Gastroesophageal sphincter (tissue), 3 donors: ENCODE data around the gene PARP8.

Experiments used
- CTCF ChIP-seq, 4 experiments: fragments of 200-600 bp in 2 of 4; fragments of 450-650 bp in 2 of 4; sonication (generic) in 1 of 4; IDR thresholded peaks; one replicate each; pipeline ENCODE4 v1.5.1; 2017 to 2019; ENCODE audit warnings: antibody characterized with exemption in 4 of 4, mild to moderate bottlenecking in 2 of 4, moderate library complexity in 2 of 4
- EP300 ChIP-seq: sonication (generic); formaldehyde crosslinking; IDR thresholded peaks from one replicate; pipeline ENCODE4 v1.6.1; 2017; ENCODE audit warnings: antibody characterized with exemption, mild to moderate bottlenecking
- POLR2A ChIP-seq, 2 donors: fragments of 450-650 bp; IDR thresholded peaks; one replicate each; pipeline ENCODE4 v1.6.1; 2017; ENCODE audit warnings: antibody characterized with exemption in 2 of 2, mild to moderate bottlenecking in 2 of 2, moderate library complexity in 1 of 2
- POLR2AphosphoS5 ChIP-seq: sonication (generic); formaldehyde crosslinking; IDR thresholded peaks from one replicate; pipeline ENCODE4 v1.6.1; 2017; ENCODE audit warnings: antibody characterized with exemption

DNA sequence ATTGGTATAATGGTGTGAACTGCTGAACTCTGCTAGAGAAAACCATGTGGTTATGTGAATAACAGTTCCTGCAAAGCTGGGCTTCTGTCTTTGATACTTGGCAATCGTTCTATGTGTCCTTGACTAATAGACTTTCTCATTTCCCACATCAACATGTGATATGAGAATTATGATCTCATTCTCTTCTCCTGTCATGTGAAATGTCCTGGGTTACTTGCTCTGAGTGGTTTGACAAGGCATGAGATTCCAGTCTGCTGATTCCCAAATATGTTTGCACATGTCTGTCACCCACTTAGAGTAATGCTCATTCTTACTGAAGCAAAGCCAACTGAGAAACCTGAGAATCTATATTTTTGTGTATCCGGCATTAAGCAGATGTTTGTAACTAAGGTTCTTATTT is 141.2 kb downstream of the PARP8 start:
- no peak for TF ChIP-seq POLR2A (IDR thresholded peaks at IDR 0.05)
- no peak for TF ChIP-seq CTCF (IDR thresholded peaks at IDR 0.05)
- no peak for TF ChIP-seq POLR2AphosphoS5
- no peak for TF ChIP-seq EP300
